ENCODE measurements around the gene ENO2. TPM values are rescaled to one million over a fixed set of nuclear protein-coding genes. Genes with fewer than 3 reads are reported as not detected.

ENO2 gene
- total RNA-seq, 1 donor from 2014 or later = 182 TPM

GRCh38 chr12:6912164-6912935 is 2.0 kb upstream of the ENO2 start:
- no peak for TF ChIP-seq CTCF (IDR thresholded peaks at IDR 0.05; ENCODE audit: partially characterized antibody, unreplicated experiment)
- Mint-ChIP-seq H3K27me3 (ENCODE audit: unreplicated experiment) (peaks cover 16% of the 10 kb centered on the region), H3K4me1 (ENCODE audit: low read depth, unreplicated experiment) (peaks cover 5% of the 10 kb centered on the region), H3K9me3 (ENCODE audit: unreplicated experiment) (peaks cover 7% of the 10 kb centered on the region), H3K27ac (ENCODE audit: unreplicated experiment) (no peak overlapping the region), H3K4me3 (ENCODE audit: unreplicated experiment) (no peak overlapping the region), H3K36me3 (ENCODE audit: unreplicated experiment) (no peaks in the 10 kb centered on the region)
- no peak for DNase-seq

- peak overlapping the region; percentile 79 for H3K27ac Mint-ChIP-seq (ENCODE audit: unreplicated experiment)
- TF ChIP-seq CTCF (IDR thresholded peaks at IDR 0.05; ENCODE audit: partially characterized antibody, unreplicated experiment) = no peak
- H3K9me3 Mint-ChIP-seq (ENCODE audit: unreplicated experiment) = peaks cover 6% of the 10 kb centered on the region
- peaks cover 5% of the 10 kb centered on the region for H3K4me1 Mint-ChIP-seq (ENCODE audit: low read depth, unreplicated experiment)
- H3K27me3 Mint-ChIP-seq (ENCODE audit: unreplicated experiment) = peaks cover 21% of the 10 kb centered on the region
- peaks cover 4% of the 10 kb centered on the region for H3K36me3 Mint-ChIP-seq (ENCODE audit: unreplicated experiment)
- peak; percentile 57 for DNase-seq
- peak overlapping the region; percentile 96 for H3K4me3 Mint-ChIP-seq (ENCODE audit: unreplicated experiment)
Measured at GRCh38 chr12:6914947-6915788, 788 bp downstream of the ENO2 start.

- no peak for TF ChIP-seq CTCF (IDR thresholded peaks at IDR 0.05; ENCODE audit: partially characterized antibody, unreplicated experiment)
- H3K4me3 Mint-ChIP-seq (ENCODE audit: unreplicated experiment) = peak overlapping the region; percentile 52
- peaks cover 6% of the 10 kb centered on the region for H3K9me3 Mint-ChIP-seq (ENCODE audit: unreplicated experiment)
- no peak overlapping the region for H3K27ac Mint-ChIP-seq (ENCODE audit: unreplicated experiment)
- H3K27me3 Mint-ChIP-seq (ENCODE audit: unreplicated experiment) = peaks cover 21% of the 10 kb centered on the region
- H3K36me3 Mint-ChIP-seq (ENCODE audit: unreplicated experiment) = peaks cover 4% of the 10 kb centered on the region
- DNase-seq = no peak
- peaks cover 5% of the 10 kb centered on the region for H3K4me1 Mint-ChIP-seq (ENCODE audit: low read depth, unreplicated experiment)
Measured at GRCh38 chr12:6915789-6916285, 1.5 kb downstream of the ENO2 start.

GRCh38 chr12:6916426-6917200 is 2.2 kb downstream of the ENO2 start:
- Mint-ChIP-seq H3K27me3 (ENCODE audit: unreplicated experiment) (peaks cover 19% of the 10 kb centered on the region), H3K36me3 (ENCODE audit: unreplicated experiment) (peaks cover 4% of the 10 kb centered on the region), H3K4me1 (ENCODE audit: low read depth, unreplicated experiment) (peaks cover 10% of the 10 kb centered on the region), H3K4me3 (ENCODE audit: unreplicated experiment) (peak overlapping the region; percentile 52), H3K27ac (ENCODE audit: unreplicated experiment) (no peak overlapping the region), H3K9me3 (ENCODE audit: unreplicated experiment) (peaks cover 3% of the 10 kb centered on the region)
- no peak for DNase-seq
- TF ChIP-seq CTCF (IDR thresholded peaks at IDR 0.05; ENCODE audit: partially characterized antibody, unreplicated experiment) = no peak

Data from glutamatergic neuron (in vitro differentiated cells).